GM12865 (cell line): ENCODE results near the gene MBLAC1.

ENCODE experiments used
- DNase-seq: peaks from one replicate; pipeline ENCODE4 v3.0.0; 2010; ENCODE audit warnings: low read depth
- H3K4me3 ChIP-seq: 2 replicates; pipeline ENCODE4 v1.5.1; 2011; ENCODE audit warnings: mild to moderate bottlenecking, low read depth, low read length, control low read depth
- CTCF ChIP-seq: IDR thresholded peaks from 2 replicates; pipeline ENCODE4 v1.5.1; 2011; ENCODE audit warnings: low read length, control low read depth, low read depth, inconsistent platforms; ENCODE audit not compliant: insufficient read depth; ENCODE audit errors: missing control alignments

The MBLAC1 gene

GRCh38 chr7:100091411-100092181, 35.2 kb upstream of the MBLAC1 start:
- no peak for TF ChIP-seq CTCF
- no peak overlapping the region for H3K4me3 ChIP-seq
- DNase-seq = peak; percentile 40

- H3K4me3 ChIP-seq = no peak overlapping the region
- no peak for TF ChIP-seq CTCF
- DNase-seq = no peak
Measured at GRCh38 chr7:100093054-100093453, 33.7 kb upstream of the MBLAC1 start.

- no peak for TF ChIP-seq CTCF
- DNase-seq = no peak
Measured at GRCh38 chr7:100093498-100093897, 33.3 kb upstream of the MBLAC1 start.

GRCh38 chr7:100093925-100094486, 32.8 kb upstream of the MBLAC1 start:
- H3K4me3 ChIP-seq = no peak overlapping the region
- no peak for TF ChIP-seq CTCF
- no peak for DNase-seq

More at GRCh38 chr7:100093498-100093897, 33.3 kb upstream of the MBLAC1 start:
- H3K4me3 ChIP-seq = no peak overlapping the region

- DNase-seq = no peak
- H3K4me3 ChIP-seq = no peak overlapping the region
- TF ChIP-seq CTCF = no peak
Measured at GRCh38 chr7:100095289-100095688, 31.5 kb upstream of the MBLAC1 start.

- TF ChIP-seq CTCF = no peak
- H3K4me3 ChIP-seq = no peak overlapping the region
- DNase-seq = no peak
Measured at GRCh38 chr7:100095704-100096103, 31.1 kb upstream of the MBLAC1 start.
